Measurements from ENCODE around the gene FAM131C.

The FAM131C gene, protein sequence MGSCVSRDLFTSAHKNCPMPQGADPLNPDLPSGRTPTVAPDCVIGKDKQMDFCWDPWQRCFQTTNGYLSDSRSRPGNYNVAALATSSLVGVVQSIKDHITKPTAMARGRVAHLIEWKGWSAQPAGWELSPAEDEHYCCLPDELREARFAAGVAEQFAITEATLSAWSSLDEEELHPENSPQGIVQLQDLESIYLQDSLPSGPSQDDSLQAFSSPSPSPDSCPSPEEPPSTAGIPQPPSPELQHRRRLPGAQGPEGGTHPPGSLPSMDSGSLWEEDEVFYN

DNA sequence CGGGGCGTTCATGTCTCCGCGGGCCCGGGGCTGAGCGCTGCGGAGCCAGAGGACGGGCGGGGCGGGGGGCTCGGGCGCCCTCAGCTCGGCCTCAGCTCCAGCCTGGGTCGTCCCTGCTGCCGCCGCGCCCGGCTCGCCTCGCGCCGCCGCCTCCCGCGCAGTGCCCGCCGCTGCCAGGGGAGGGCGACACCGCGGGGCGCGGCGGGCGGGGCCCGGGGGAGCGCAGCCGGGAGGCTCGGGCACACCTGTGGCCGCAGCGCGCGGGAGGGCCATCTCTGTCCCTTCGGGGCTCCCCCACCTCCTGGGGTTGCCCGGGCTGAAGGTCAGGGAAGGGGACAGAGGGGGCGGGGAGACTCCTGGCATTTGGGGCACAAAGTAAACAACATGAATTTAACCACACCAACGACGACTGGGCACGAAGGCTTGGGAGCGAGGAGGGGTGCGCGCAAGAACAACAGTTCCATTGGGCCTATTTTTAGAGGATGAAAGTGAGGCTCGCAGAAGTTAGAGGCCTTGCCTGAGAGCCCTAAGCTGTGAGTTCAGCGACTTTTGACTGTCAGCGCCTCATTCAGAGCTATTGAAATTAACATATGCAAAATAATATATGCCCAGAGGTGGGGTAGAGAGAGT lies at the start of gene FAM131C:
TSS of gene FAM131C (minus strand) at position 162 of the 630 bp plus-strand sequence. CDS start 209 bp downstream, outside the sequence.
- Histone ChIP-seq H3K9me3 (ENCODE audit: insufficient read depth, low read length) (no peaks in the 10 kb centered on the region), H3K4me3 (ENCODE audit: insufficient read depth, low read length, poor library complexity, severe bottlenecking) (no peak within 1 kb of the TSS), H3F3A (ENCODE audit: insufficient read depth) (no peaks in the 10 kb centered on the region), H3K4me2 (ENCODE audit: low read depth, low read length, poor library complexity, severe bottlenecking) (peak within 1 kb of the TSS; percentile 52), H3K27me3 (ENCODE audit: low read length) (no peaks in the 10 kb centered on the region), H3K9me2 (replicated peaks; ENCODE audit: insufficient read depth, low read length) (no peaks in the 10 kb centered on the region), H4K20me1 (ENCODE audit: low read depth, low read length) (no peaks in the 10 kb centered on the region), H3K36me3 (ENCODE audit: low read length) (no peaks in the 10 kb centered on the region), H3K79me2 (ENCODE audit: insufficient read depth, low read length) (no peaks in the 10 kb centered on the region), H3K9ac (ENCODE audit: low read length) (no peak within 1 kb of the TSS; the same call in 1 of the 2 replicates), H3K27ac (ENCODE audit: low read depth, low read length) (no peak within 1 kb of the TSS), H2AFZ (ENCODE audit: low read depth, low read length, severe bottlenecking) (no peak within 1 kb of the TSS)
- TF ChIP-seq, protein P1, sequence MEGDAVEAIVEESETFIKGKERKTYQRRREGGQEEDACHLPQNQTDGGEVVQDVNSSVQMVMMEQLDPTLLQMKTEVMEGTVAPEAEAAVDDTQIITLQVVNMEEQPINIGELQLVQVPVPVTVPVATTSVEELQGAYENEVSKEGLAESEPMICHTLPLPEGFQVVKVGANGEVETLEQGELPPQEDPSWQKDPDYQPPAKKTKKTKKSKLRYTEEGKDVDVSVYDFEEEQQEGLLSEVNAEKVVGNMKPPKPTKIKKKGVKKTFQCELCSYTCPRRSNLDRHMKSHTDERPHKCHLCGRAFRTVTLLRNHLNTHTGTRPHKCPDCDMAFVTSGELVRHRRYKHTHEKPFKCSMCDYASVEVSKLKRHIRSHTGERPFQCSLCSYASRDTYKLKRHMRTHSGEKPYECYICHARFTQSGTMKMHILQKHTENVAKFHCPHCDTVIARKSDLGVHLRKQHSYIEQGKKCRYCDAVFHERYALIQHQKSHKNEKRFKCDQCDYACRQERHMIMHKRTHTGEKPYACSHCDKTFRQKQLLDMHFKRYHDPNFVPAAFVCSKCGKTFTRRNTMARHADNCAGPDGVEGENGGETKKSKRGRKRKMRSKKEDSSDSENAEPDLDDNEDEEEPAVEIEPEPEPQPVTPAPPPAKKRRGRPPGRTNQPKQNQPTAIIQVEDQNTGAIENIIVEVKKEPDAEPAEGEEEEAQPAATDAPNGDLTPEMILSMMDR (IDR thresholded peaks at IDR 0.05; ENCODE audit: insufficient read depth, low read length, poor library complexity, severe bottlenecking) = no peak
- no peak for TF ChIP-seq EZH2phosphoT487 (conservative IDR thresholded peaks at IDR 0.05; ENCODE audit: low read length)

- Histone ChIP-seq H3K9me3 (ENCODE audit: insufficient read depth, low read length) (no peaks in the 10 kb centered on the region), H4K20me1 (ENCODE audit: low read depth, low read length) (no peaks in the 10 kb centered on the region), H2AFZ (ENCODE audit: low read depth, low read length, severe bottlenecking) (no peak overlapping the region), H3K9ac (ENCODE audit: low read length) (no peak overlapping the region), H3K27me3 (ENCODE audit: low read length) (no peaks in the 10 kb centered on the region), H3F3A (ENCODE audit: insufficient read depth) (no peaks in the 10 kb centered on the region), H3K4me2 (ENCODE audit: low read depth, low read length, poor library complexity, severe bottlenecking) (no peak overlapping the region), H3K9me2 (replicated peaks; ENCODE audit: insufficient read depth, low read length) (no peaks in the 10 kb centered on the region), H3K36me3 (ENCODE audit: low read length) (no peaks in the 10 kb centered on the region), H3K79me2 (ENCODE audit: insufficient read depth, low read length) (no peaks in the 10 kb centered on the region), H3K4me3 (ENCODE audit: insufficient read depth, low read length, poor library complexity, severe bottlenecking) (no peak overlapping the region), H3K27ac (ENCODE audit: low read depth, low read length) (no peak overlapping the region)
- TF ChIP-seq, protein P1 (IDR thresholded peaks at IDR 0.05; ENCODE audit: insufficient read depth, low read length, poor library complexity, severe bottlenecking) = no peak
- TF ChIP-seq EZH2phosphoT487 (conservative IDR thresholded peaks at IDR 0.05; ENCODE audit: low read length) = no peak
Measured at GRCh38 chr1:16122916-16123315, 49.5 kb upstream of the FAM131C start.

- H3K79me2 ChIP-seq (ENCODE audit: insufficient read depth, low read length) = no peaks in the 10 kb centered on the region
- no peak overlapping the region for H3K4me3 ChIP-seq (ENCODE audit: insufficient read depth, low read length, poor library complexity, severe bottlenecking)
- no peaks in the 10 kb centered on the region for H3K9me3 ChIP-seq (ENCODE audit: insufficient read depth, low read length)
- no peak overlapping the region for H3K27ac ChIP-seq (ENCODE audit: low read depth, low read length)
- H4K20me1 ChIP-seq (ENCODE audit: low read depth, low read length) = no peaks in the 10 kb centered on the region
- no peaks in the 10 kb centered on the region for H3K36me3 ChIP-seq (ENCODE audit: low read length)
- H3F3A ChIP-seq (ENCODE audit: insufficient read depth) = no peaks in the 10 kb centered on the region
- no peaks in the 10 kb centered on the region for H3K27me3 ChIP-seq (ENCODE audit: low read length)
- no peaks in the 10 kb centered on the region for H3K9me2 ChIP-seq (replicated peaks; ENCODE audit: insufficient read depth, low read length)
- H3K4me2 ChIP-seq (ENCODE audit: low read depth, low read length, poor library complexity, severe bottlenecking) = no peak overlapping the region
- no peak for TF ChIP-seq EZH2phosphoT487 (conservative IDR thresholded peaks at IDR 0.05; ENCODE audit: low read length)
- TF ChIP-seq, protein P1 (IDR thresholded peaks at IDR 0.05; ENCODE audit: insufficient read depth, low read length, poor library complexity, severe bottlenecking) = no peak
- no peak overlapping the region for H2AFZ ChIP-seq (ENCODE audit: low read depth, low read length, severe bottlenecking)
- no peak overlapping the region for H3K9ac ChIP-seq (ENCODE audit: low read length)
Measured at GRCh38 chr1:16122350-16122881, 49.0 kb upstream of the FAM131C start.
